GM12878 (cell line): ENCODE results near the gene EZH2. TPM values are rescaled to one million over a fixed set of nuclear protein-coding genes. Genes with fewer than 3 reads are reported as not detected.

Experiments
- polyA plus RNA-seq, 11 experiments: library from polyadenylated mRNA; depleted of rRNA in 4 of 11; unstranded in 6 of 11; stranded (reverse) in 5 of 11; fragments of >200 nt; fragmentation: Nextera tagmentation in 4 of 11; fragmentation: Illumina TruSeq in 1 of 11; extraction: Ambion mirVana in 4 of 11; extraction: Trizol in 1 of 11; gene quantifications; 1 replicate in 1 of 11; 2 replicates in 10 of 11; pipeline versions ENCODE4 v1.2.1 to v1.2.3, GENCODE V29; 2011 to 2016; ENCODE audit warnings: inconsistent platforms in 2 of 11, missing spikeins in 2 of 11, low read depth in 1 of 11
- small RNA-seq: library from RNA; depleted of rRNA; stranded (forward); fragments of <200 nt; gene quantifications from one replicate; pipeline ENCODE3, GENCODE V24; 2014
- total RNA-seq, 4 experiments: library from RNA; depleted of rRNA in 3 of 4; stranded (reverse); fragments of >200 nt in 3 of 4; fragmentation: Illumina TruSeq in 1 of 4; extraction: Trizol in 1 of 4; gene quantifications; 2 replicates each; pipeline versions ENCODE4 v1.2.1 to v1.2.3, GENCODE V29; 2013 to 2021

EZH2 gene
- total and polyA plus RNA-seq, 10 of the 15 experiments (the other 5 are each of a cell fraction or from before 2014, with no cell fraction given): 19.4 to 69.6 (median 40.8) TPM

Small RNA genes within 50 kb of the gene (small RNA-seq; reads per million reads assigned to genes)
- gene RF00017: not detected
- not detected for gene RN7SL569P
- gene RNU7-20P: not detected

Other genes with a start within 250 kb of the EZH2 start
- 35.0 and 36.9 TPM in 2 replicates for gene CUL1, start 185.4 kb downstream of the EZH2 start, total RNA-seq (2014; rRNA removed)
- gene CUL1, start 185.4 kb downstream of the EZH2 start, total RNA-seq (2014; rRNA removed; fragmentation: Illumina TruSeq; extraction: Trizol): 48.0 and 48.9 TPM in 2 replicates
- 39.7 and 40.7 TPM in 2 replicates for gene CUL1, start 185.4 kb downstream of the EZH2 start, total RNA-seq (2021)
- 51.4 and 60.4 TPM in 2 replicates for gene CUL1, start 185.4 kb downstream of the EZH2 start, polyA plus RNA-seq (2011; rRNA removed)
- gene CUL1, start 185.4 kb downstream of the EZH2 start, polyA plus RNA-seq (2014; fragmentation: Illumina TruSeq; extraction: Trizol): 50.2 and 55.1 TPM in 2 replicates
- 10 to 100 TPM; 13.3 to 21.4 TPM for gene CUL1, start 185.4 kb downstream of the EZH2 start, polyA plus RNA-seq (2014; fragmentation: Nextera tagmentation; extraction: Ambion mirVana)
- gene CUL1, start 185.4 kb downstream of the EZH2 start, polyA plus RNA-seq (2014; rRNA removed): 38.4 and 42.9 TPM in 2 replicates
- gene CUL1, start 185.4 kb downstream of the EZH2 start, polyA plus RNA-seq (2016; fragmentation: Nextera tagmentation; extraction: Ambion mirVana): 10 to 100 TPM; 63.5 to 63.9 TPM
- gene PDIA4, start 144.2 kb upstream of the EZH2 start, total RNA-seq (2014; rRNA removed): 118 and 123 TPM in 2 replicates
- gene PDIA4, start 144.2 kb upstream of the EZH2 start, total RNA-seq (2014; rRNA removed; fragmentation: Illumina TruSeq; extraction: Trizol): 75.7 and 86.8 TPM in 2 replicates
- gene PDIA4, start 144.2 kb upstream of the EZH2 start, total RNA-seq (2021): 119 and 134 TPM in 2 replicates
- 77.6 and 81.6 TPM in 2 replicates for gene PDIA4, start 144.2 kb upstream of the EZH2 start, polyA plus RNA-seq (2011; rRNA removed)
- 79.4 and 104 TPM in 2 replicates for gene PDIA4, start 144.2 kb upstream of the EZH2 start, polyA plus RNA-seq (2014; fragmentation: Illumina TruSeq; extraction: Trizol)
- gene PDIA4, start 144.2 kb upstream of the EZH2 start, polyA plus RNA-seq (2014; fragmentation: Nextera tagmentation; extraction: Ambion mirVana): 10 to 100 TPM in 1 of 2 experiments, 1 to 10 TPM in 1; 7.1 to 13.4 TPM
- 108 and 115 TPM in 2 replicates for gene PDIA4, start 144.2 kb upstream of the EZH2 start, polyA plus RNA-seq (2014; rRNA removed)
- 100 to 1,000 TPM; 284 to 306 TPM for gene PDIA4, start 144.2 kb upstream of the EZH2 start, polyA plus RNA-seq (2016; fragmentation: Nextera tagmentation; extraction: Ambion mirVana)
- 4.8 and 6.3 TPM in 2 replicates for gene ZNF786, start 206.4 kb upstream of the EZH2 start, total RNA-seq (2014; rRNA removed)
- 3.7 and 4.1 TPM in 2 replicates for gene ZNF786, start 206.4 kb upstream of the EZH2 start, total RNA-seq (2014; rRNA removed; fragmentation: Illumina TruSeq; extraction: Trizol)
- gene ZNF786, start 206.4 kb upstream of the EZH2 start, total RNA-seq (2021): 5.8 and 6.4 TPM in 2 replicates
- gene ZNF786, start 206.4 kb upstream of the EZH2 start, polyA plus RNA-seq (2011; rRNA removed): 1.6 and 1.8 TPM in 2 replicates
- gene ZNF786, start 206.4 kb upstream of the EZH2 start, polyA plus RNA-seq (2014; fragmentation: Illumina TruSeq; extraction: Trizol): 2.0 and 2.9 TPM in 2 replicates
- under 1 TPM; 0.47 to 0.86 TPM for gene ZNF786, start 206.4 kb upstream of the EZH2 start, polyA plus RNA-seq (2014; fragmentation: Nextera tagmentation; extraction: Ambion mirVana)
- 3.7 and 4.4 TPM in 2 replicates for gene ZNF786, start 206.4 kb upstream of the EZH2 start, polyA plus RNA-seq (2014; rRNA removed)
- 1 to 10 TPM; 4.9 to 7.0 TPM for gene ZNF786, start 206.4 kb upstream of the EZH2 start, polyA plus RNA-seq (2016; fragmentation: Nextera tagmentation; extraction: Ambion mirVana)
- 0.79 and 1.0 TPM in 2 replicates for gene ZNF425, start 242.0 kb upstream of the EZH2 start, total RNA-seq (2014; rRNA removed)
- gene ZNF425, start 242.0 kb upstream of the EZH2 start, total RNA-seq (2014; rRNA removed; fragmentation: Illumina TruSeq; extraction: Trizol): 0.88 and 1.2 TPM in 2 replicates
- 0.69 and 1.6 TPM in 2 replicates for gene ZNF425, start 242.0 kb upstream of the EZH2 start, total RNA-seq (2021)
- 0.53 and 0.95 TPM in 2 replicates for gene ZNF425, start 242.0 kb upstream of the EZH2 start, polyA plus RNA-seq (2011; rRNA removed)
- gene ZNF425, start 242.0 kb upstream of the EZH2 start, polyA plus RNA-seq (2014; fragmentation: Illumina TruSeq; extraction: Trizol): 0.25 and 1.0 TPM in 2 replicates
- gene ZNF425, start 242.0 kb upstream of the EZH2 start, polyA plus RNA-seq (2014; fragmentation: Nextera tagmentation; extraction: Ambion mirVana): under 1 TPM; 0.19 to 0.20 TPM
- 0.41 and 0.99 TPM in 2 replicates for gene ZNF425, start 242.0 kb upstream of the EZH2 start, polyA plus RNA-seq (2014; rRNA removed)
- gene ZNF425, start 242.0 kb upstream of the EZH2 start, polyA plus RNA-seq (2016; fragmentation: Nextera tagmentation; extraction: Ambion mirVana): 1 to 10 TPM; 1.8 TPM